CD1c-positive myeloid dendritic cell (primary cell): ENCODE results near the gene SUSD5.

Source experiments
- DNase-seq: peaks from one replicate; pipeline ENCODE4 v3.0.0-alpha.2; 2016; ENCODE audit errors: extremely low spot score

SUSD5 gene

DNA sequence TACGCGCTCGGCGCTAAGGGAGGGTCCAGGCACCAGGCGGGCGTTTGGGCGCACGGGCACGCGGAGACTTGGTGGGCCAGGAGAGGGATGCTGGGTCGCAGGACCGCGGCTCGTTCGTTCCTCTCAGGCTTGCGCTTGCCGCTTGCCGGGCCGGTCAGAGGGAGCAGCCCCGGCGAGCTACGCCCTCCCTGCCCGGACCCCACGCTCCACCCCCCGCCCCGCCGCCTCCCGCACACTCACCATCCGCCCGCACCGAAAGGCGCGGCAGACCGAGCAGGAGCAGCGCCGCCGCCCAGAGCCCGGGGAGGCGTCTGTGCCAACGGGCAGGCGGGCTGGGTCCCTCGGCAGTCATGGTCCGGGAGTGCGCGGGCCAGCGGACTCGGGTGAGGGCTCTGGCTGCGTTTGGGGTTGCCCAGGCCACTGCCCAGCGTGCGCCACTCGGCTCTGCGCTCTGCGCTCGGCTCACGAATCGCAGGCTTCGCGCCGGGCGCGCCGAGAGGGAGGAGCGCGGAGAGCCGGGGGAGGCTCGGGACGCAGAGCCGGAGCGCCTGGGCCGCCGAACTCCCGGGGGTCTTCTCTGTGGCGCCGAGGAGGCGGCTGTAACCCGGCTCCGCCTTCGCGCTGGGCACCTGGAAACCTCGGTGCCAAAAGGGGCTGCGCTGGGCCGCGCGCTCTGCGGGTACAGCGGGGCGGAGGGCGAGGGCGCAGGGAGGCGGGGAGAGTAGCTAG, at the start of gene SUSD5:
Gene SUSD5 (minus strand): TSS at position 365 of the 729 bp plus-strand sequence. CDS start 13 bp downstream, at position 352.
- no peak for DNase-seq

GRCh38 chr3:33260104-33260503, 41.5 kb upstream of the SUSD5 start:
- no peak for DNase-seq

DNA sequence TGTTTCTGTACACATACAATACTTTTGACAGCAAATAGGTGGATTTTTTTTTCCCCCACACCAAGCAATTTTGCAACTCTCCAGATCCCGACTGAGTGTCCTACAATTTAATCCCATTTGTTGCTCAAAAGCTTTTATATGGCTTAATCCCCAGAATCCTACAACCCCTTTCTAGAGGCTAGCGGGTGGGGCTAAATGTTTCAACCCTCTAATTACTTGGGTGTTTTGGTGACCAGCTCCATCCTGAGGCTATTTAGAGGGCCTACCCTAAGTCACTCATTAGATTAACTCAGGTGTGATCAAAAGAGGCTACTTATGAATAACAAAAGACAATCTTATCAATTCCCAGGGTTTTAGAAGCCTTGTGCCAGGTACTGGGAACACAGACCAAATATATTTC, 37.6 kb upstream of the SUSD5 start:
- no peak for DNase-seq

DNA sequence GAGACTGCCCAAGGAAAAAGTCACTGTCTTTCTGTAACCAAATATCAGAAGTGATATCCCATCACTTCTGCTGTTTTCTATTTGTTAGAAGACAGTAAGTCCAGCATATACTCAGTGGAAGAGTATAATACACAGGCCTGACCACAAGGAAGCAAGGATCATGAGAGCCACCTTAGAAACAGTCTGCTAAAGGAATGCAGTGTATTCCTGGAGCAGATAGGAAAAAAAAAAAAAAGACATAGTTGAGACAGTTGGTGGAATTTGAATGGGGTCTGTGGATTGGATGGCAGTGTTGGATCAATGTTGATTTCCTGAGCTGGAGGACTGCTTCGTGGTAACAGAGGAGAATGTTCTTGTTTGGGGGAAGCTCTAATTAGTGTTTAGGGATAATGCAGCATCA, 32.1 kb upstream of the SUSD5 start:
- no peak for DNase-seq

GRCh38 chr3:33246786-33247185, 28.2 kb upstream of the SUSD5 start:
- no peak for DNase-seq

DNA sequence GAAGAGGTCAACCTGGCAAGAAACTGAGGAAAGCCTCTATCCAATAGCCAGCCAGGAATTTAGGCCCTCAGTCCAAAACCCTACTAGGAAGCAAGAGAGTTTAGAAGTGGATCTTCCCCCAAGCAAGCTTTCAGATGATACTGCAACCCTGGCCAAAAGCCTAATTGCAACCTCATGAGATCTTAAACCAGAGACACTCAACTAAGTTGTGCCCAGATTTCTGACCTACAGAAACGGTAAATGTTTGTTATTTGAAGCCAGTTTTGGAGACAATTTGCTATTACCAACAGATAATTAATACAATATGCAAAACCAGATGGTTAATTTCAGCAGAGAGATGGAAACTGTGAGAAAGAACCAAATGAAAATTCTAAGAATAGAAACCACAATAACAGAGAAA, 21.7 kb upstream of the SUSD5 start:
- no peak for DNase-seq

DNA sequence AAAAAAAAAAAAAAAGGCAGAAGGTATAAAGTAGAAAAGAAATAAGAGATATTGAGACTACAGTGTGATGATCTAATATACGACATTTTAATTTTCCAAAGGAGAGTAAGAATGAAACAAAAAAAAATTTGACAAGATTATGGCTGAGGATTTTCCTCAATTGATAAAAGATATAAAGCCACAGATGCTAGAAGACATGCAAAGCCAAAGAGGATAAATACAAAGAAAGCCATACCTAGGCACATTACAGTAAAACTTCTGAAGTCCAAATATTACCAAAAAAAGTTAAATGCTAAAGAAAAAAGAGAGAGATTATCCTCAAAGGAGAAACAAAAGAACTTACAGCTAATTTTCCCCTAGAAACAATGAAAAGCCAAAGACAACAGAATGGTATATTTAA, 20.3 kb upstream of the SUSD5 start:
- no peak for DNase-seq

DNA sequence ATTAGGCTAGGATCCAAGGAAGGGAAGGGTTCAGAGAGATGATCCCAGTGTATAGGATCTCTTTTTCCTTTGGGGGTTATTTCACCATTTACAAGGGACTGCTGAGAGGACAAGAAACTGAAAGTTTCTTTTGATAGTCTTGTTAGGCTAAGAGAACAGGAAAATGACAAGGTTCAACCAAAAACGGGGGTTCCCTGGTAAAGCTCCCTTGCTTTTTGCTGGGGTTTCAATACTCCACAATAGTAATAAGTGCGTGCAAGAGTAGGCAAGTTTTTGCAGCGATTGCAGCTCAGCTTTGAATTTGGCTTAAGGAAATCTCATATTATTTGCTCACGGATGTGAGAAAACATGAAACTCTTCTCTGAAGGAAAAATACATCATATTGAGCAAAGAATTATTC, 18.8 kb upstream of the SUSD5 start:
- DNase-seq: no peak

GRCh38 chr3:33236005-33236404, 17.4 kb upstream of the SUSD5 start:
- no peak for DNase-seq

- no peak for DNase-seq
Observed at GRCh38 chr3:33233884-33234283, 15.3 kb upstream of the SUSD5 start.

GRCh38 chr3:33231756-33232465, 13.3 kb upstream of the SUSD5 start:
- DNase-seq: no peak

DNA sequence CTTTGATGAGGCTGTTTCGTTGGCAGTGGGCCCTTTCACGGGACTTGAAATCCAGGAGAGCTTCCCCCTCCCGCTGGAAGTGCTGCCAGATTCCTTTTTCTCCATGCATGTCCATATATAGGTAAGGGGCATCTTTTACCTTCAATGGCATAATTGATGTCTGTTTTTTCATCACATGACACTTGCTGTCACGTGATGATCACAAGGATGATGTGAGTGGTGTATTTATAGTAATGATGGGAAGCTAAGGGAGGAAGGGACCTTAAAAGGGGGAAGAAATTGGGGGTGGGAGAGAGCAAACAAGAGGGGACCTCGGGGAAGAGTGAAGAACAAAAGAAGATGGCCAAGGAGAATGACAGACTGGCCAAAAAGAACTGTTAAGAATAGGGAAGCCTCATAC, 11.3 kb upstream of the SUSD5 start:
- no peak for DNase-seq

GRCh38 chr3:33229066-33229465, 10.5 kb upstream of the SUSD5 start:
- DNase-seq: no peak

- no peak for DNase-seq
Observed at GRCh38 chr3:33221241-33221640, 2.6 kb upstream of the SUSD5 start.

- no peak for DNase-seq
Observed at GRCh38 chr3:33219175-33219487, 521 bp upstream of the SUSD5 start.

- DNase-seq: no peak
Observed at GRCh38 chr3:33217866-33218445, 654 bp downstream of the SUSD5 start.

GRCh38 chr3:33215739-33216138, 2.9 kb downstream of the SUSD5 start:
- no peak for DNase-seq

GRCh38 chr3:33212406-33212805, 6.2 kb downstream of the SUSD5 start:
- DNase-seq: no peak

- DNase-seq: no peak
Observed at GRCh38 chr3:33211444-33211843, 7.2 kb downstream of the SUSD5 start.

DNA sequence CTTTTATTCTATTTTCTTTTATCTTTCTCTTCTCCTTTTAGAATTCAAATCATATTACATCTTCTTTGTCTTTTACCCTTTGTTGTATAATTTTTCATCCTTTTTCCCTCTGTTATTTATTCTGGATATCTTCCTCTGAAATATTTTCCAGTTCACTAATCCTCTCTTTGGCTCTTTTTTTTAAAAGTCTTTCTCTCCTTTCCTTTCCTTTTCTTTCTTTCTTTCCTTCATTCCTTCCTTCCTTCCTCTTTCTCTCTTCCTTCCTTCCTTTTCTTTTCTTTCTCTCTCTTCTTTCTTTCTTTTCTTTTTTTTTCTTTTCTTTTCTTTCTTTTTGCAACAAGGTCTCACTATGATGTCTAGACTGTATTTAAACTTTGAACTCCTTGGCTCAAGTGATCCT, 9.3 kb downstream of the SUSD5 start:
- DNase-seq: no peak

- no peak for DNase-seq
Observed at GRCh38 chr3:33202711-33203457, 15.7 kb downstream of the SUSD5 start.

DNA sequence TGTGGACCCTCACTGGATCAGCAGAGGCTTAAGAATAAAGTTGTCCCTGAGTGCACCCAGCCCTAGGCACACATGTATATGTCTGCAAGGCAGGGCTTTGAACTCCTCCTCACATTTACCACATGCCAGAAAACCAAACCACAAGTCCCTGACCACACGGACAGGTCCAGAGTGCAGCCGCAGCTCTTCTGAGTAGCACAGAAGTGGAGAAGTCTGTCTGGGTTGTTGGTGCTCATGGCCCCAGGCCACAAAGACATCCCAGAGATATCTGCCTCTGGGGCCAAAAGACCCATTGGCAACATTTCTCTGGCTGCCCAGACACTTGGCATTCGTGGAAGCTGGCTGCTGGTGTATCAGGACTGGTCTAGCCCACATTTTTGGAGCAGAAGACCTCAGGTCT, 17.4 kb downstream of the SUSD5 start:
- no peak for DNase-seq

DNA sequence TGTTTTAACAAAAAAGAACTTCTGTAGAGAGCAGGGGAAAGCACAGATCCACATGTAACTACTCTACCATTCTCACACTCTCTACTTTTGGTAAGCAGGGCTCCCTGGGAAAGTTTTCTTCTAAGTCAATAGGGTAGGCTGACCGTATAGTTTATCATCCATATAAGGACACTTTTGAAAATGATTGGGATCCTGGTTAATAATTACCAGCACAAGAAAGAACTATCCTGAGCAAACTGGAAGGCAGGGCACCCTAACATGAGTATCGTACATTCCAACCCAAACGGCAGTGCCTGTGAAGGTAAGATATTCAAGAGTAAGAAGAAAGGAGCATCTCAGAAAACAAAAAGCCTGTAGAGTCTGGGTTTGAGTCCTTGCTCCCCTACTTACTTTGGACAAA, 22.1 kb downstream of the SUSD5 start:
- DNase-seq: no peak
